Measurements from ENCODE around the gene AHRR. TPM values are rescaled to one million over a fixed set of nuclear protein-coding genes. Genes with fewer than 3 reads are reported as not detected.
"Not testable (repeated sequence)": the region's sequence is repeated elsewhere in the genome, so short reads cannot be mapped to it uniquely, and the experiment has no call there.

AHRR gene
- total RNA-seq, 1 donor from 2014 or later = 6.1 TPM

- intact Hi-C loops (cut with micrococcal nuclease) = loop anchor here (2.0 kb wide), 1 partner anchor 180 kb away; the partner anchor contains the start of genes CCDC127 and SDHA
- no peak for TF ChIP-seq CTCF (IDR thresholded peaks at IDR 0.05)
- no peak overlapping the region for H3K4me3 Mint-ChIP-seq
- peaks cover 2% of the 10 kb centered on the region for H3K27me3 Mint-ChIP-seq
- no peaks in the 10 kb centered on the region for H3K36me3 Mint-ChIP-seq (ENCODE audit: low read depth)
- CTCF ChIA-PET = no interaction called here
- ATAC-seq (ENCODE audit: low read depth) (no peak), DNase-seq (no peak)
- POLR2A ChIA-PET = no interaction called here
- no peak overlapping the region for H3K27ac Mint-ChIP-seq
- peaks cover 42% of the 10 kb centered on the region for H3K4me1 Mint-ChIP-seq
- H3K9me3 Mint-ChIP-seq = no peaks in the 10 kb centered on the region
Observed at GRCh38 chr5:398475-399295, 77.2 kb downstream of the AHRR start.

- Mint-ChIP-seq H3K27ac (peak overlapping the region; percentile 91), H3K4me1 (peaks cover 49% of the 10 kb centered on the region), H3K27me3 (peaks cover 11% of the 10 kb centered on the region), H3K4me3 (peak overlapping the region; percentile 69), H3K36me3 (ENCODE audit: low read depth) (no peaks in the 10 kb centered on the region), H3K9me3 (no peaks in the 10 kb centered on the region)
- peak; percentile 76 for ATAC-seq (ENCODE audit: low read depth)
- intact Hi-C loops (cut with micrococcal nuclease) = loop anchor here (2.0 kb wide), 2 partner anchors 25 to 181 kb away; partner anchors contain the start of genes CCDC127 and SDHA
- POLR2A ChIA-PET = interaction anchor here (0.6 to 1.4 kb wide), 7 partner anchors 21 to 83 kb away, joined by 3 to 7 read pairs (median 4); no protein-coding TSS in a partner anchor
- TF ChIP-seq CTCF (IDR thresholded peaks at IDR 0.05) = no peak
- DNase-seq = peak; percentile 81
- CTCF ChIA-PET = no interaction called here
Observed at GRCh38 chr5:399296-400281, 78.1 kb downstream of the AHRR start.

GRCh38 chr5:400282-401145, 79.0 kb downstream of the AHRR start:
- Mint-ChIP-seq H3K9me3 (no peaks in the 10 kb centered on the region), H3K4me1 (peaks cover 49% of the 10 kb centered on the region), H3K27ac (peak overlapping the region; percentile 91), H3K27me3 (peaks cover 13% of the 10 kb centered on the region), H3K4me3 (peak overlapping the region; percentile 69), H3K36me3 (ENCODE audit: low read depth) (no peaks in the 10 kb centered on the region)
- ATAC-seq (ENCODE audit: low read depth) (no peak), DNase-seq (no peak)
- POLR2A ChIA-PET = interaction anchor here (0.9 to 1.4 kb wide), 6 partner anchors 22 to 84 kb away, joined by 3 to 7 read pairs (median 4); no protein-coding TSS in a partner anchor
- CTCF ChIA-PET = no interaction called here
- intact Hi-C loops (cut with micrococcal nuclease) = loop anchor here (2.0 kb wide), 1 partner anchor 26 kb away; no protein-coding TSS in a partner anchor
- TF ChIP-seq CTCF (IDR thresholded peaks at IDR 0.05) = no peak

- intact Hi-C loops (cut with micrococcal nuclease) = loop anchor here (2.0 kb wide), 2 partner anchors 27 to 63 kb away; no protein-coding TSS in a partner anchor
- ChIA-PET POLR2A (interaction anchor here (1.0 to 1.6 kb wide), 2 partner anchors 27 to 33 kb away, joined by 4 to 6 read pairs; no protein-coding TSS in a partner anchor), CTCF (no interaction called here)
- DNase-seq = no peak
- Mint-ChIP-seq H3K27ac (peak overlapping the region; percentile 5), H3K4me1 (peaks cover 51% of the 10 kb centered on the region), H3K36me3 (ENCODE audit: low read depth) (no peaks in the 10 kb centered on the region), H3K27me3 (peaks cover 17% of the 10 kb centered on the region), H3K9me3 (no peaks in the 10 kb centered on the region), H3K4me3 (peak overlapping the region; percentile 44)
- ATAC-seq (ENCODE audit: low read depth) = no peak
- no peak for TF ChIP-seq CTCF (IDR thresholded peaks at IDR 0.05)
Observed at GRCh38 chr5:401146-402034, 79.9 kb downstream of the AHRR start.

- DNase-seq; ATAC-seq (ENCODE audit: low read depth); H3K36me3 Mint-ChIP-seq (ENCODE audit: low read depth); CTCF ChIA-PET; H3K9me3 Mint-ChIP-seq; H3K4me3 Mint-ChIP-seq: not testable (repeated sequence)
- H3K4me1 Mint-ChIP-seq = peaks cover 51% of the 10 kb centered on the region
- POLR2A ChIA-PET = interaction anchor here (0.6 to 1.6 kb wide), 3 partner anchors 28 to 36 kb away, joined by 3 to 6 read pairs (median 4); no protein-coding TSS in a partner anchor
- H3K27me3 Mint-ChIP-seq = peaks cover 22% of the 10 kb centered on the region
- intact Hi-C loops (cut with micrococcal nuclease) = loop anchor here (2.0 kb wide), 1 partner anchor 63 kb away; no protein-coding TSS in a partner anchor
- H3K27ac Mint-ChIP-seq = peak overlapping the region; percentile 82
Observed at GRCh38 chr5:402219-402614, 80.7 kb downstream of the AHRR start.

All from activated B cell treated with CpG ODN at 0.5 μM for 24 hours (primary cell).